ENCODE results near the gene CIROP. TPM values are rescaled to one million over a fixed set of nuclear protein-coding genes. Genes with fewer than 3 reads are reported as not detected.
A peak's percentile ranks its signal among the peaks of the same experiment; 100 is the strongest.

The CIROP gene
- total RNA-seq, 1 donor from 2014 or later, result 0.19 TPM

- TF ChIP-seq CTCF (conservative IDR thresholded peaks at IDR 0.05), result peak; percentile 99
- Mint-ChIP-seq H3K36me3 (peaks cover 29% of the 10 kb centered on the region), H3K27ac (peak overlapping the region; percentile 89), H3K4me3 (peak overlapping the region; percentile 87), H3K9me3 (no peaks in the 10 kb centered on the region), H3K4me1 (ENCODE audit: unreplicated experiment) (peaks cover 41% of the 10 kb centered on the region), H3K27me3 (no peaks in the 10 kb centered on the region)
- DNase-seq (ENCODE audit: extremely low spot score, unreplicated experiment), result no peak
Observed at GRCh38 chr14:23068789-23069412, 35.9 kb downstream of the CIROP start.

- H3K9me3 Mint-ChIP-seq, result no peaks in the 10 kb centered on the region
- peaks cover 37% of the 10 kb centered on the region for H3K36me3 Mint-ChIP-seq
- H3K27ac Mint-ChIP-seq, result peak overlapping the region; percentile 89
- H3K4me1 Mint-ChIP-seq (ENCODE audit: unreplicated experiment), result peaks cover 47% of the 10 kb centered on the region
- no peak for TF ChIP-seq CTCF (conservative IDR thresholded peaks at IDR 0.05)
- H3K27me3 Mint-ChIP-seq, result no peaks in the 10 kb centered on the region
- peak overlapping the region; percentile 87 for H3K4me3 Mint-ChIP-seq
- no peak for DNase-seq (ENCODE audit: extremely low spot score, unreplicated experiment)
Observed at GRCh38 chr14:23067847-23068788, 36.7 kb downstream of the CIROP start.

- TF ChIP-seq CTCF (conservative IDR thresholded peaks at IDR 0.05), result no peak
- peaks cover 45% of the 10 kb centered on the region for H3K36me3 Mint-ChIP-seq
- H3K27ac Mint-ChIP-seq, result no peak overlapping the region
- no peaks in the 10 kb centered on the region for H3K27me3 Mint-ChIP-seq
- no peak overlapping the region for H3K4me3 Mint-ChIP-seq
- DNase-seq (ENCODE audit: extremely low spot score, unreplicated experiment), result no peak
- peaks cover 44% of the 10 kb centered on the region for H3K4me1 Mint-ChIP-seq (ENCODE audit: unreplicated experiment)
- no peaks in the 10 kb centered on the region for H3K9me3 Mint-ChIP-seq
Observed at GRCh38 chr14:23066855-23067744, 37.7 kb downstream of the CIROP start.

GRCh38 chr14:23066368-23066767 is 38.4 kb downstream of the CIROP start:
- H3K27ac Mint-ChIP-seq, result no peak overlapping the region
- DNase-seq (ENCODE audit: extremely low spot score, unreplicated experiment), result no peak

More at GRCh38 chr14:23066368-23066767, 38.4 kb downstream of the CIROP start:
- no peaks in the 10 kb centered on the region for H3K27me3 Mint-ChIP-seq
- TF ChIP-seq CTCF (conservative IDR thresholded peaks at IDR 0.05), result no peak
- no peaks in the 10 kb centered on the region for H3K9me3 Mint-ChIP-seq
- H3K4me1 Mint-ChIP-seq (ENCODE audit: unreplicated experiment), result peaks cover 38% of the 10 kb centered on the region
- H3K36me3 Mint-ChIP-seq, result peaks cover 40% of the 10 kb centered on the region
- H3K4me3 Mint-ChIP-seq, result no peak overlapping the region
